Colon (tissue), 2 donors: ENCODE results near the gene POSTN.
"Not testable (repeated sequence)": the region's sequence is repeated elsewhere in the genome, so short reads cannot be mapped to it uniquely, and the experiment has no call there.

Experiments
- FAIRE-seq: peaks from 2 replicates; lab custom pipeline; 2012; peaks lifted over from hg19 to GRCh38; lab: Jason Lieb, UNC
- donor health status: control.
- donor health status: control.

The POSTN gene

DNA sequence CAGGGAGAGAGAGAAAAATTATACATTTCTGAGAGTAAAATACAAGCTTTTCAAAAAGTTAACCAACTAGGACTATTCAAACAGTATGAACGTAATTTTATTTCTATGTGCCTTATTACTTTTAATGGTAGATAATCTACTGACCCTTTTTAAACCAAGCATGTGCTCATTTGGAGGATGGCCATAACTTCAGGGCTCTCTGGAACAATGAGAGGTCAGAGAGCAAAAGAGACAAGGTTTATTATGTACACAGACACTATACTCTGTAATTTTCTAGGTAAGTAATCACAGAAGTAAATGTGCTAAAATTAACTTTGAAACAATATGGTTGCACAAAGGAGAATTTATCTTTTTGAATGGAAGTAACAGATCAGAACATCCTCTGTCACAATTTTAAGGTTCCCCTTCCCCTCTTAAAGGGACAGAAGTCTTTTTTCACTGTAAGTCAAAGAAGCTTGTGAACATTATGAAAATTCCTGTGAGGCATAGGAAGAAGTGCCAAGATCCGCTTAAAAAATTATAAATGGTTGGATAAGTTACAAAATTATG is 1.0 kb downstream of the POSTN start:
- FAIRE-seq: no peak

GRCh38 chr13:37596805-37597204 is 1.8 kb downstream of the POSTN start:
- no peak for FAIRE-seq

GRCh38 chr13:37595162-37595561 is 3.4 kb downstream of the POSTN start:
- FAIRE-seq: no peak

DNA sequence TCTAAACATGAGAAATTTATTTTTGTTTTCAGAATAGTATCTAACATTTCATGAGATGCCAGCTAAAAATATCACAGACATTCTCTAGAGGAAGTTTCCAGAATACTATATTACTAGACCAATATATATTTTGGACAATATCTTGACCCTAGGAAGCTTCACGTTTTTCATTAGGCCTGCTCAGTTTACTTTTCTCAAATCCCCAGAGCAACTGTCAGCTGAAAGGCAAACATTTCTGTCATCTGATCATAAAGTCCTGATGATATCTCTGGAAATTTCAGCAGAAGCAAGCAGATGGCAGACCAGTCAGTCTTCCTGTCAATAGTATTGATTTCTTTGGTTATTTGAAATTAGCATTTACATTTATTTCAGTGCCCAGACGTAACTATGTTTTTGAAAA is 4.0 kb downstream of the POSTN start:
- FAIRE-seq: no peak

DNA sequence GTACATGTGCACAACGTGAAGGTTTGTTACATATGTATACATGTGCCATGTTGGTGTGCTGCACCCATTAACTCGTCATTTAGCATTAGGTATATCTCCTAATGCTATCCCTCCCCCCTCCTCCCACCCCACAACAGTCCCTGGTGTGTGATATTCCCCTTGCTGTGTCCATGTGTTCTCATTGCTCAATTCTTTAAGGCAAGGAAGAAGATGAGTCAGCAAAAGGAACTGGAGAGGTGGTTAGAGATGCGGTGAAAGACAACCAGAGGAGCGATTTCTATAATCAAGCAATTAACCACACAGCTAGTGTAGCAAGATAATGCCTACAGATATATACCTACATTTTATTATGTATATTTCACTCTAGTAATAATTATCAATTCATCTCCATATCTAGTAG is 9.2 kb downstream of the POSTN start:
- FAIRE-seq: not testable (repeated sequence)

- FAIRE-seq: no peak
Measured at GRCh38 chr13:37587236-37587635, 11.3 kb downstream of the POSTN start.

- FAIRE-seq: no peak
Measured at GRCh38 chr13:37586164-37586563, 12.4 kb downstream of the POSTN start.

- FAIRE-seq: no peak
Measured at GRCh38 chr13:37585541-37585940, 13.0 kb downstream of the POSTN start.

DNA sequence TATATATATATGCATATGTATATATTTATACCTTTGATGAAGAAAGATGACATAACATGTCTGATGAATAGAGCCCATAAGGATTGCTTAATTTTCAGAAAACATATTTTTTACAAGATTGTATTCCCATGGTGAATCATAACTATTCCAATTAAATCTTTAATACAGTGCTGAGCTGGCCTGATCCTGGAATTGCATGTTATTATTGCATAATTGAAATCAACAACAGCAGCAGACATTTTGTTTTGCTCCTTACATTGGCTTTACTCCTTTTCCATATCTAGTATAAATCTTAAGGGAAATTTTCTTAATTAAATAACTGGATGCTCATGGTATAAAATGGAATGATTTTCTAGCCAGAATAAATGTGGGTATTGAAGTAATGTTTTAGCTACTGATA is 22.0 kb downstream of the POSTN start:
- no peak for FAIRE-seq

GRCh38 chr13:37565425-37565824 is 33.1 kb downstream of the POSTN start:
- no peak for FAIRE-seq

DNA sequence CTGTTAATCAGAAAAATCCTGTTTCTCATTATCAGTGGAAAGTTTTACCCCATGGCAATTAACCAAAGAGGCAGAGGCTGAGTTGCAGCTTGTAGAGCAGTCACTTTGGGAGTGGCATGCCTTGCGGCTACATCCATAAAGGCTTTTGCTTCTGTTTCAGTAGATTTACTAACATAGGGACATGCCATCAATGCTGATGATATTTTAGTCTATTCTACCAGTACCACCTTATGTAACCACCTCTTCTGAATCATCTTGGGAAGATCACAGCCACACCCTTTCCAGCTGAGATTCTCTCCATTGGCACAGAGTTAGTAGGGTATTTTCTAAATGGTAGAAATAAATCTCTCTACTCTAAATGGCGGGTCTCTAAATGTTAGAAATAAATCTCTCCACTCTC is 37.5 kb downstream of the POSTN start:
- FAIRE-seq: no peak

- no peak for FAIRE-seq
Measured at GRCh38 chr13:37560526-37560925, 38.0 kb downstream of the POSTN start.

DNA sequence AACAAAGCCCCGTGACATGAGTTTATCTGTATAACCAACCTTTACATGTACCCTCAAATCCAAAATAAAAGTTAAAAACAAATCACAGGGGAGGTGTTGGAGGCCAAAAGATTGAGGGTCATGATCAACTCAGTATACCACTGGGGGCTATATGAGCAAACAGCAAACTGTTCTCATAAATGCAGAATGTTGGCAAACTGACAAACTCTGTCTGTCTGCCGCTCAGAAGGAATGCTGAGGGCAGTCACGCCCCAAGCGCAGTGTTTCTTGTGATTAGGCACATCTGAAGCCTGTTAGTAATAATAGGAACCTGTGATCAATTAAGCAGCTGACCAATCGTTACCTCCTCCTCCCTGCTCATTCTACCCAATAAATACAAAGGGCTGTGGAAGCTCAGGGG is 39.8 kb downstream of the POSTN start:
- FAIRE-seq: not testable (repeated sequence)

DNA sequence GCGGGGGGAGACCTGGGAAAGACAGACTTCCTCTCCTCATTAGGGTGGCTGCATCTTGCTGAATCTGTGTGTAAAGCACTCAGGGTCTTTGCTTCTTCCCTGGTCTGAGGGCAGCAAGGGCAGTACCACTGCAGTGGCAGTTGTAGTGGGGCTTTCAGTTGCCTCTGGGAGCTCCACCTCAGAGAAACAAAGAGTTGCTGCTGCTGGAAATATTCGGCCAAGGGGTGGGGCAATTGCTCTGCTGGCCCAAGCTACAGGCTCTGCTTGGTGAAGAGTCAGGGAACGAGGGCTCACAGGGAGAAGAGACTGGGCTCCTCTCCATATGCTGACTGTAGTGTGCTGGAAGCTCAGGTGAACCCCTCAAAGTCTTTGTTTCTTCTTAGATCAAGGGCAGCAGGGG is 52.5 kb downstream of the POSTN start:
- no peak for FAIRE-seq

GRCh38 chr13:37544995-37545394 is 53.6 kb downstream of the POSTN start:
- no peak for FAIRE-seq

GRCh38 chr13:37539976-37540605 is 58.5 kb downstream of the POSTN start:
- no peak for FAIRE-seq

- FAIRE-seq: no peak
Measured at GRCh38 chr13:37539170-37539569, 59.4 kb downstream of the POSTN start.

- no peak for FAIRE-seq
Measured at GRCh38 chr13:37535501-37535900, 63.1 kb downstream of the POSTN start.

DNA sequence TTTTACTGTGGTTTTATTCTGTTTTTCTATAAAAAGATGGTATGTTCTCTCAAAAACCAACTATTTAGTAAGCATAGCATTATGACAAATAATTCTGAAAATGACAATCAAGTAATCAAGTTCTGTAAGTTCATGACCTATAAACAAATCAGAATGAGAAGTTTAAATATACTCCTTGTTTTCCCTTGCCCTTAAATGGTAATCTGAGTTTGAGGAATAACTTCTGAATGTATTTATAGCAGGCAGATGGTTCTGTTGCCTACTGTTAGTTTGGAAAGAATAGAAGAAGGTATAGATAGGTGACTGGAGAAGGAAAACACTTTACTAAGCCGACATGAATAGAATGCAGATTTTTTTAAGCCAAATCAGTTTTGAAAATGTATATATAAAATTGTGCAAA is 63.9 kb downstream of the POSTN start:
- no peak for FAIRE-seq

DNA sequence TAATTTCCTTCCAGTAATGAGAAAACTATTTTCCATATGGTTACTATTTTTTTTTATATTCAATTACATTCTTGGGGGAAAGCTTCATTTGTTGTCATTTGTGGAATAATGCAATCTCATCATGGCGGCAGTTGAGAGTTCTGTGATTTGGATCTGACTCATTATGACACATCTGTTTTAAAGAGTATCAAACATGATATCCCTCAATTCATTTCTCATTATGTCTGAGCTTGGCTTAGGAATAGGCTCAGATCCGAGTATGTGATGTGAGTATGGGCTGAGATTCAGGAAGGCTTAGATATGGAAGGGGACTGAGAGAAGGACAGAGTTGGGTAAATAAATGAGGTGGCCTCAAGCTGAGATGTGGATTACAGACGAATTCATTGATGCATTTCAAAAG is 64.4 kb downstream of the POSTN start:
- no peak for FAIRE-seq

- no peak for FAIRE-seq
Measured at GRCh38 chr13:37531049-37531448, 67.5 kb downstream of the POSTN start.

DNA sequence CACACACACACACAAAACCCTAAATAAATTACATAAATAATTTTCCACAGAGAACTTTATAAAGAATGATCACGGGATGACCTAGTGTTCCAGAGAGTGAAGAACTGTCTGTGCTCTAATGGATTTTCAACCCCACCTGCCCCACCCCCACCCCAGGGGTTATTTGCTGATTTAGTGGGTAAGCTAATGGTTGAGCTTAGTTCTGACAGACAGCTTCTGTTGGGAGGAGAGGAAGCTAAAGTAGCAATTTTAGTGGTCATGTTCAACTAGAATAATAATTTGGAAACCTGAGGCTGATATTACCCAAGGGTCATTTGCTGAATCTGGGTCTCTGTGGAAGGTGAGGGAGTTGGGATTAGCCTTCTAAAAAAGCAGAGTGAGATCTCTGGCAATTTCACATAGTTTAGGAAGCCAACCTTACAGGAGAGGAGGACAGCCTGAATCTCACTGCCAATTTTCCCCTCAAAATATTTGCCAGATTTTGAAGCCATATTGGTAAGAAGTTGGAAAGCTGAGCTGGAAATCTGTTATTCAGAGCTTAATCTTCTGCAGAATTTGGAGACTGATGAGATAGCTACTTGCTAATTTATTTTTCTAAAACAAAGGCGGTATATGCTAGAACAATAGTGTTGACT is 68.7 kb downstream of the POSTN start:
- FAIRE-seq: no peak

DNA sequence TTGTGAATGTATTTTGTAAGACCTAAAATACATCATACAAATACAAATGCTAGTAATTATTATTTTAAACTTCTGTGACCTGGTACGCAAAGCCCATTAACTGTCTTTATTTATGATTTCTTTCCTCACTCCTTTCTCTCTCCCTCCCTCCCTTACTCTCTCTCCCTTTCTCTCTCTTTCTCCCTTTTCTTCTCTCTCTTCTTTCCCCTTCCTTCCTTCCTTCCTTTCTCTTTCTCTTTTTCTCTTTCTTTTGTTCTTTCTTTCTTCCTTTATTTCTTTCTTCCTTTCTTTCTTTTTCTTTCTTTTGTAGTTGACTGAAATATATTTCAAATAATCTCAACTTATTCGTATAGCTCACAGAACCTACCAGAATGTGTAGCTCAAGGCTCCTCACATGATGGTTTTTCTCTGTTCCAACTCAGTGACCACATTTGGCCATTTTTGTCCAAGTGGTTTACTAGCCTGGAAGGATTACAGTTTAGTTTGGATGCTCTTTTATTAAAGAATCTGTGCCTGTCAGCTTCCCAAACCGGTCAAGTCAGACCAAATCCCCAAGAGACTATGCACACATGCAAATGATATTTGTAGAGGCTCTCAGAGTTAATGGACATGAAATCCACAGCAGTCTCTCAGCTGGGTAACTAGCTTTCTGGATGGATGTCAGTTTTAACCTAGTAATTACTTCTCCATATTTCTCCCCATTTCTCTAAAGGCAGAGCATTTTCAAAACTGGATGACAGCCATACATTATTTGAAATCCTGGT is 71.7 kb downstream of the POSTN start:
- no peak for FAIRE-seq
